HG03460 (cell line): ENCODE results near the gene STAB1.

Source experiments
- ATAC-seq: cut with Tn5 transposase; IDR thresholded peaks from one replicate; pipeline ENCODE4 v1.9.1; 2021; ENCODE audit not compliant: unreplicated experiment

STAB1 gene

DNA sequence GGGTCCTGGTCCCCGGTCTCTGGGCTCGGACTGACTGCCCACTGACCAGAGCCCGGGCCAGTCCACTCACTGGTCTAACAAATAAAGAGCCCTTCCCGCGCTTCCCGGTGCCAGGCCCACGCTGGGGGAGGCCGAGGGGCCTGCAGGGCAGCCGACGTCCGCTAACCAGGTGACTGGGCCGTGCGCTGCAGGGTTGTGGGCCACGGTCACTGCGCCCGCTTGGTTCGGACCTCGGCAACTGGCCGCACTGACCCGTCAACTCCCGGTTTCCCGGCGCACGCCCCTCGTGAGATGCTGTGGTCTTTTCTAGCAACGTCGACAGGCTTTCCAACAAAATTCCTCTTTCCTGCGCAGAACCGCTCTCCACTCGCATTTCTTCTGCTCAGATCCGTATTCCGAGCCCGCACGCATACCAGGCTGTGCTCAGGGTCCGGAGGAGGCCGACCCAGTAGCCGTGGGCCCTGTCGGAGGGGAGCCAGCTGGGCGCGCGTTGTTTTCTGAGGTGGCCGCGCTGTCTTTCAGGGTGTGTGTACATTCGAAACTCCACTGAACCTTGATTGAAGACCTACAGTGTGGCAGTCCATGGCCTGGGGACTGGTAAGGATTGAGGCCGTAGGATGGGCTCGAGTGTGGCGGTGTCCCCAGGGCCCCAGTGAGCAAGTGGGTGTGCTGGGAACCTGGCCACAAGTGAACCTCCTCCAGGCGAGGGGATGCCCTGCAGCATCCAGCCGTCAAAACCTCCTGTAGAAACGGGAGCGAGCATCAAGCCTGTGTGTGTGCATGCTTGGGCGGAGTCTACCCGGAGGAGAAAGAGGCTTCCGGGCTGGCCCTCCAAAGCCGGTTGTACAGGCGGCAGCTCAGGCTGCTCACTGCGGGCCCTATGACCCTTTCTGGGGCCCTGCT lies 39.4 kb downstream of the STAB1 start:
- no peak for ATAC-seq

DNA sequence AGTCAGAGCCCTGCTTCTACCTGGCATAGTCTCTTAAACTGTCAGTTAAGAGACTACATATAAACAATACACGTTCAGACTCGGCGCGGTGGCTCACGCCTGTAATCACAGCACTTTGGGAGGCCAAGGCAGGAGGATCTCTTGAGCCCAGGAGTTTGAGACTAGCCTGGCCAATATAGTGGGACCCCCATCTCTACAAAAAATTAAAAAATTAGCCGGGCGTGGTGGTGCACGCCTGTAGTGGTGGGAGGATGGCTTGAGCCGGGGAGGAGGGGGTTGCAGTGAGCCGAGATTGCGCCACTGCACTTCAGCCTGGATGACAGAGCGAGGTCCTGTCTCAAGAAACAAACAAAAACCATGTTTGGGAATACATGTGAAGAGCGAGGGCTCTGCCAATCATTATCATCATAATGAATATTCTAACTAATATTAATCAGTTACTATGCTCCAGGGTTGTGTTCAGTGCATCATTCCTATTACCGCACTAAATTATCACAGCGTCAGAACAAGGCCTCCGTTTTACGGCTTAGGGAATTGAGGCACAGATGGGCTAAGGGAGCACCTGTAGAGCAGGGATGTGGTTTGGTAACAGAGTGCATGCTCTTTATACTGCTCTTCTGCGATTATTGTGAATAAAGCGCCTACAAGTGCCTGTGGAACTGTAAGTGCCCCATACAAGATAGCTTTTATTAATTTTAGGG lies 40.4 kb downstream of the STAB1 start:
- ATAC-seq = no peak

DNA sequence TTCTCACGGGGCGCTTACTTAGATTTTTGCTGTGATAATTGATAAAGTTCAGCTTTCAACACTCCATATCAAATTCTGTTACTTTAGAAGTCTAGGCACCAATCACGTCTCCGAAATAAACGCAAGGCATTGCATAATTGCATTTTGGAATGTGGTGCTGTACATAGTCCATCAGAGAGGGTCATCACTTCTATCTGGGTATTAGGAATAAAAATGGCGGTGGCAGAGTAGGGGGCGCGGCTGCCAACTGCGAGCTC lies 40.9 kb downstream of the STAB1 start:
- no peak for ATAC-seq

DNA sequence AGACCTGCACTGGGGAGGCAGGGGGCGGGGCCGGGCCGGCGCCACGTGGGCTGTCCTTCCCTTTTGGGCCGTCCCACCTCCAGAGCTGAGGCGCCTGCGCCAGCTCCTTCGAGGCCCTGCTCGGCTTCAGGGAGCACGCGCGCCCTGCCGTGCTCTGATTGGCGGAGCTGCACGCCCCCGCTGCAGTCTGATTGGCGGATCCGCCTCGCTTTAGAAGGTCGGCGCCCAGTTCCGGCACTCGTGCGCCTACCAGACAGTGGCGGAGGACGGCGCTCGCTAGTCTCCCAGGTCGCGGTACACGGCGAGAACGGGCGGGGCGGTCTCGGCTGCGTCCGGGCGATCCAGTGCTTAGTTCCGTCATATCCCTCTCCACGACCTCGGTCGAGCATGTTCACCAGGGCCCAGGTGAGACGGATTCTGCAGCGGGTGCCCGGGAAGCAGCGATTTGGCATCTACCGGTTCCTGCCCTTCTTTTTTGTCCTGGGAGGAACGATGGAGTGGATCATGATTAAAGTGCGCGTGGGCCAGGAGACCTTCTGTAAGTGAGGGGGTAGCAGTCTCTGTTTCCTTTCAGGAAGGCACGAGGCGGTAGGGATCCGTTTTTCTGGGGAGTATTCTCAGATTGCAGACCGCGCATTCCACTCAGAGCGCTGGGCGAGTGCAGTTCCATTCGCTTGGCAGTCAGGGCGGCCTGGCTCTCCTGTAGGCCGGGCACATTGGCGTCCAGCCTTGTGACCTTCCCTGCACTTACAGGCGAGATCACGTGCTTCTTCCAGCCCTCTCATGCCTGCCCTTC lies 41.4 kb downstream of the STAB1 start, which contains the start of gene UQCC5:
Gene UQCC5, plus strand, starts transcription at position 237 of the 796 bp plus-strand sequence. Its CDS starts 151 bp downstream, at position 388.
- ATAC-seq = peak; percentile 86

DNA sequence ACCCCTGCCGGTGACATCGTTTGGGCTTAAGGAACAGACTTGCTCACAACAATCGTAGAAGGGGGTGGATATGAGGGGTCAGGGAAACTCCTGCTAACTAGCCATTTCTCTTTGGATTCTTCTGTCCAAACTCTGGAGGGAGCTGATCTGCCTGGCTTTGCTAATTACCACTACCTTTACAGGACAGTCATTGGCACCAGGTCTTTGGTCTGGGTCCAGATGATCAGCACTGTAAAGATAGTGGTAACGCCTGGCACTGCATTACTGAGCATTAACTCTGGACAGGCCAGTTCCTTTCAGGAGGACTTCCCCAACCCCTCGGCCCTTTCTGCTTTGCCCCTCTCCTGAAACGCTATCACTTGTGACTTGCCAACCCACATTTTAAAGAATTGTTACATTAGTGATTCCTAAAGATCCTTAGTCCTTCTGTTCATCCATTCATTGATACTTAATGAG lies 42.1 kb downstream of the STAB1 start:
- ATAC-seq = no peak

DNA sequence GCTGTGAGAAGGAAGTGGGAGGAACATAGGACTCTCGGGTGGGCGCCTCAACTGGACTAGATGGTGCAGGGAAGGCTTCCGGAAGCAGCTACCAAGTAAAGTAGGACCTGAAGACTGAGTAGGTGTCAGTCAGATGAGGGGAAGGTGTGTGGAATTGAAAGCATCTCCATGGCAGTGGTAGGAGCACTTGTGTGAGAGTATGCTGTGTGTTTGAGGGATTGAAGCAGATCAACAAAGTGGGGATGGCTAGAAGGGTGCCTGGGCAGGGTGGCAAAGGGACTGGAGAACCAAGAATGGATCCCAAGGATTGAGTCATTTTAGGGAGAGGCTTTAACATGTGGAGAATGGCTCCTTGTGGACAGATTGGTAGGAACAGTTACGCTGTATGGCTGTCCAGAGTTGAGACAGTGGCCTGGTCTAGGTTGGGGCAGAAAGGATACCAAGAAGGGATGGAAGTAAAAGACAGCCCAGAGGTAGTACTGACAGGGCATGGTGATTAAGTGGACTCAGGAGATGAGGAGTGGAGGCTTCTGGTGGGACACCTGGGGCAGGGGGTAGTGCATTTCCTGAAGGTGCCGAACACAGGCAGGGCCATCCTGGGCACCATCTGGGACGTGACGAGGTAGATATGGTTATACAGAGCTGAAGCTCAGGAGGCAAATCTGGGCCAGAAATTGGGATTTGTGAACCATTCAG lies 42.7 kb downstream of the STAB1 start:
- no peak for ATAC-seq

DNA sequence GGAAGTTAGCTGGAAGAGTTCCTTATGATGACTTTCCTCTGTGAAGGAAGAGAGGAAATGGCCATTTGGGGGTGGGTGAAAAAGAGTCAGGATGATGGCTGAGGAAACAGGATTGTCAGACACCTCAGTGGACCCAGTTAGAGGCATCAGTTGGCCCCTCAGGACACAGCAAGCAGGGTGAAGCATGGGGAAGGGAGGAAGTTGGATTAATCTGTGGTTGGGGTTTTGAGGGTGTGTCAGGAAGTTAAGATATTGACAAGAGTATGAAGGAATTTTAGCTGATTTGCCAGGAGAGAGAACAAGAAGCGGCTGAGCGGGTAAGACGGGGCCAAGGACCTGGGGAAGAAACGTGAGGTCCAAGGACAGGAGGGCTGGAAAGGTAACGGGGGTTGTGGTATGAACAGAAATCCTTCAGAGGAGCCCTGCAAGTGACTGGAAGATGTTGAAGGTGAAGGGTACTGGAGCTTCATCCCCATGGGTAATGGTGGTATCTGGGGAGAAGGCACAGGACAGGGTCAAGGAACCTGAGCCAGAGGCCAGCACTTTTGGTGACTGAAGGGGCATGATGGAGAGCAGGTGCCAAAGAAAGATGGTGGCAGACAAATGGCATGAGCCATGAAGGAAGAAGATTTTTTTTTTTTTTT lies 44.0 kb downstream of the STAB1 start:
- ATAC-seq = no peak

DNA sequence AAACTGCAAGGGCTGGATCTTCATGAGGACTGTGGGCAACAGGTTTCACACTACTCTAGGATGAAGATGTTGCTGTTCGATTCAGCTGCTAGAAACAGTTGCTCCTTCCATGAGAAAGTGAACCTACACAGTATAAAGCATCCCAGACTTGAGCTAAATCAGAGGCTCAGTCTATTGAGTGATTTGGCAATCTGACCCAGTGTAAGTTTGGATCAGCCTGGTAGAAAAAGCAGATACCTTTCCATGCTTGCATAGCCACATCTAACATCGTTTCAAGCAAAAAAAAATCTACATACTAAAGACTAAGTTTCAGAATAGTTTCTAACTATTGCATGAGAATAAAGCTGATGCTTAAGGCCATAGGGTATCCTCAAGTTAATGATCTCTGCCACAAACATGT lies 45.9 kb downstream of the STAB1 start:
- no peak for ATAC-seq

DNA sequence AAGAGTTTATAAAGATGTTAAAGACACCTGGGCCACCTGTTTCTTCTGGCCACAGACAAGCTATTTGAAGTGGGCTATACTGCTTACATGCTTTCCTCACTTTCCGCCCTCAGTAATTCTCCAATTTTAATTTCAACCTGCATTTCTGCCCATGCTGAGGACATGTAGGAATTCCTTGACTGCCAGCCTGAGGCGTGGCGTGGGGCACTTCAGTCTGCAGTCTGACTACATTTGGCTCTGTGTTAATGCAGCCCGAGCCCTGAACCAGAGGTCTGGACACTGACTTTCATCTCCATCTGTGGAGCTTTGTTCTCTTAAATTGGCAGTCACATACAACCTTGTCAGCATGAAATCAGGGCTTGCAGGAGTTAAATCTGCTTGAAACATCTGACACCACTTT lies 49.8 kb downstream of the STAB1 start:
- ATAC-seq = no peak

DNA sequence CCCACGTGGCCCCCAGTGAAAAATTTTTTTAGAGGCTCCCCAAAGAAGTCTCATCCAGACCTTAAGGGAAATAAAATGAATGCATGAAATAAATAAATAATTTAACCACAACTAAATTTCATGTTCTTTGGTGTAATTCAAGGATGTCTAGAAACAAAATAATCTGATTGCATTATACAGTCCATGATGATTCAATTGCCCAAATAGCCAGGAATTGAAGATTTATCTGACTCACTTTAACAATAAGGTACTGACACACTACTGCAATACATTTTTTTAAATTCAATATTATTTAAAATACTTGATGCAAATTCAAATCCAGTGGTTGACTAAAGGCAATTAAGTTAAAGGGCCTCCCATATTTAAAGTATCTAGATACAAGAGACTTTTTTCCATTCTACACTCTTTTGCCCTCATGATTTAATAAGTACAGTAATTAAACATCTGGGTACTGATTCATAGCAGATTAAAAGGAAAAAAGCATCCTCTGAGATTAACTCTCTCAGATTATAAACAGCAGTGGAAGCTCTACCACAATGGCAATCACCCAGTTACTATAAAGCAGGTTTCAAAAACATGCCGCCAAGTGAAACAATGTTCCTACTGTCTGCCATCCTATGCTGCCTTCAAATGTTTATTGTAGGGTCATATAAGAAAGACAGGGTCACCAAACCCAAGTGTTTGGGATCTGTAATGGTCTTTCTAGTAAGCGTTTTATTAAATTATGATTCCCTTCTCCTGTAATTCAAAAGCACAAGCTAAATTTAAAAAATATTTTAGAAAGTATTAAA lies 51.2 kb downstream of the STAB1 start:
- no peak for ATAC-seq

DNA sequence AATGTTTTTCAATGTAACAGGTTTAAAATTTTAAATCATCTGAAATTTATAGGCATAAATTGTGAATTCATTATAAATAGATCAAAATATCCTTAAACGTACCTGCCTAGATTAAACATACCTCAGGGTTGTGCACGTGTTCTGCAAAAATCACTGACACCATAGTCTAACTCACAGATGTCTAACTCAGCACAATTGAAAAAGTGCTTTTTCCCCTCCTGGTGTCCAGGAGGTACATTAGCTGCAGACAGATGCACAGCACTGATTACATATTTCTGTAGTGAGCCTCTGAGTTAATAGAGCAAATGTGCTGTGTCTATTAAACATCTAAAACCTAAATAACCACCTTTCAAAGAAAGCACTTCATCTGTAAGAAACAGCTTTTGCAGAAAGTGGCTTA lies 52.0 kb downstream of the STAB1 start:
- no peak for ATAC-seq

DNA sequence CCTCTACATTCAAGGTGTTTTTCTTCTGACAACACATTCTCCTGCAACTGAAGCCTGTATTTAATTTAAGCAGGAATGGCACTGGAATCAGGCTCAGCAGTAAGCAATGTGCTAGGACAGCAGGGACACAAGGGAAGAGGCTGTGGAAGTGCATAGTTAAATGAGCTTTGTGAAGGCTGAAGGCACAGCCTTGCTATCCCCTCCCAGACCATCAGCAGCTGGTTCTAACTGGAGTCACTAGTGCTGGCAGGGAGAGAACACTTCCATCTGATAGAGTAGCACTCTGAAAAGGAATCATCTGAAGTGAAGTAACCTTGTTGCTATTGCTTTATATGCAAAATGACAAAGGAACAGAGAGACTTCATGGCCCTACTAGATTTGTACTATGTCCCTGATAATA lies 56.0 kb downstream of the STAB1 start:
- ATAC-seq = no peak

DNA sequence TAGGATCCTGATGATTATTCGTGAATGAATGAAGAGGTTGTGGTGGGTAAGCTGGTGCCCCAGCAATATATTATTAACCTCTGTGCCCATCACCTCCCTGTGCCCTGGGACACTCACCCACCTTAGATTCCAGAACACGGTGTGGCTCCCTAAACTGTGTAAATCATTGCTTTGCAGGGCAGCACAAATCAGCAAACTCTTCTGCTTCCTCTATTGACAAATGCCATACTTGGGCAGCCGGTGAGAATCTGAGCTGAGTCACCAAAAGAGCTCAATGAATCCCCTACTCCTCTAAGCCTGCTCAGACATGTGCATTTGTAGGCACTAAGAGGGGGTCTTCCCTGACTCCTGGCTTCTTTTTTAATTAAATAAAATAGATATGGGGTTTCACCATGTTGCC lies 57.0 kb downstream of the STAB1 start:
- no peak for ATAC-seq

DNA sequence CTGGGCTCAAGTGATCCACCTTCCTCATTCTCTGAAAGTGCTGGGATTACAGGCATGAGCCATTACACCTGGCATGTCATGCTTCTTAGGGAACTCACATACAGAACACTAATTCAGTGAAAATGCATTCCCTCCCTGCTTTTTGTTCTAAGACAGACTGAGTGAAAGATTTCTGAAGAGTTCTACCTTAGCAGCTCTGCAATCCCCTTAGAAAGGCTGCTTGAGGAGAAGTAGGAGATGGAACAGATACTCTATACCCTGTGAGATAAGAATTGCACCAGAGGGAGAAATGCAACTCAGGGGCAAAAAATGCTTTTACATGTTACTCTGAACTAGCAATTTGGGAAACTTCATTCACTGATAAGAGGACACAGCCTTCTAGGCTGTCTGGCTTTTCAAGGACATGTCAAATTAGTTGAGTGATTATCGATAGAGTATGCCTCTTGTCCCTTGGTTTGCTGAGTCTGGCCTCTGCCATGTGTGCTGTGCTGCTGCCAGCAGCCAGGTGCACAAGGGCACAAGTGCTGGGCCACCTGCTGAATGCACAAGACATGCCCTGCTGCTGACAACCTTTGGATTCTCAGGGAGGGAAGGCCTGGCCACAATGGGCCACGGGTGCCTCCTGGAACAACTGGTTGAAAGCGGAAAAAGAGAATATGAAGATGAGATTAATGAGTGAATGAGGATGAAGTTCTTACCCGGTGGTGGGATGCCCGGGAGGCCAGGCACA lies 59.1 kb downstream of the STAB1 start:
- no peak for ATAC-seq

DNA sequence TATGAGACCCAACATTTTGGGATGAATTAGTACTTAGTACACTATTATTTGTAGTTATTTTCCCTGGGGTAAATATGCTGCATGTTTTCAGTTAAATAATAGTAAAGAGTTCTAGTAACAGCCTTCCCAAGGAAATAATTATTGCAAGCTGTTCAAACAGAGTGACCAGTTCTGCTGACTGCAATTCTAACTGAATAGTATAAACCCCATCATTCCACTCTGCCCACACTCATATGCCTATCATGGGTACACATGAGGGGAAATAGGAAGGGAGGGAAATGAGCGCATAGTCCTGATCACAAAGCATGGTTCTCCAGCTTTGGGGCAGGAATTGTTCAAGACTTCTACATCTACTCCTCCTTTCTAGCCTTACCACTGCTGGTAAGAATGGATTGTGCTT lies 59.9 kb downstream of the STAB1 start:
- ATAC-seq = no peak

DNA sequence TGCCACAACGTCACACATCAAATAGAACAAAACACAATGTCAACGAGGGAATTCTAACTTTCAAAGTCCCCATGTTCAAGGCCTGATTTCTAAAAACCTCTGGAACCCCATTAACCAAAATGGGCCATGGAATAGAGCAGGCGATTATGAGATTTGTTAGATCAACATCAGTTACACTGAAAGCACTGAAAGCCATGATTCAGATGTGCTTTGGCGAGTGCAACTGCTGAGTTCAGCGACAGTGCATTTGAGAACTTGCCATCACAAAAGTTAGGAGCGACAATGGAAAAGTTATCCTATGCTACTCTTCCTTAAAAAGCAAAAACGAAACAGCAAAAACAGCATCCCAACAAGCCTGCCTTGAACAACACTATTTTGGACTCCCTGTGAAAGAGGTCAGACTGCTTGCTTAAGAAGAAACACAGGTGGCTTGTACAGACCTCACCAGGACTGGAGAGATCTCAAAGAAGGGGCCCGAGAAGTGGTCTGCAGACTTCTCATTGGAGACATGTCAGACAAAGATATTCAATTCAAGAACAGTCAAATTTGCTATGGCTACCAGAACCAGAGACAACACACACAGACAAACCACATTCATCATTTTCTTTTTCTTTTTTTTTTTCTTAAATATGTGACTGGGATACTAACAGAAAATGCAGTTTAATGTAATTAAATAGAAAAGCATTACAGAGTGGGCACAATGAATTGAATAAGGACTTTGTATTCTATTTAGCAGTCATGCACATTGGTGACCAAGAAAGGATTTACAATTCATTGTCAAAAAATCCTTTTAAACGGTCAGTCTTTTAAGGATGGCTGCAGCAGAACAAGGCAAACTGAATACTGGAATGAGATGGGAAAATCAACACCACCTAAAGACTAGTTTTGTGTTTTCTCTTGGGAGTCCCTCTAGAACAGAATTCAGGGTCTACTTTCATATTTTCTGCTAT lies 62.1 kb downstream of the STAB1 start:
- no peak for ATAC-seq

DNA sequence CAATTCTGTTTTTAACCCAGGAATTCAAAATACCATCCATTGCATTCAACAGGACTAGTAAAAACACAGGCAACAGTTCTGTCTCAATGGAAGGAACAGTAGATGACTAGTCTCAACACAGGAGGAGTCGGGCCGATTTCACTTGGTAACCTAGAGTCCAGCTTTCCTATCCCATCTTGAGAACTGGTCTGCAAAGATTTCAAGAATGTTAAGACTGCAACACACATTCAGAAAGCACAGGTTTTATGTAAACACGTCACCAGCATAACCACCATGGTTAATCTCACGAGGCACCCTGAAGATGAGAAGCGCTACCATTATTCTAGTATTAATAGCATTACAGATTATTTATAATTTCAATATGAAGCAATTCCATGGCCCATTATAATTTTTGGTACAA lies 63.3 kb downstream of the STAB1 start:
- no peak for ATAC-seq
